Measurements from ENCODE around the gene VEGFD.

VEGFD gene

GRCh38 chrX:15384304-15384703, at the start of gene VEGFD:
VEGFD (minus strand) TSS chrX:15384413; CDS start chrX:15383946, 467 bp downstream.
- DNase-seq = no peak

- no peak for DNase-seq
These were observed 46.4 kb upstream of the VEGFD start for GRCh38 chrX:15430584-15430983.

GRCh38 chrX:15430076-15430475, 45.9 kb upstream of the VEGFD start:
- DNase-seq = no peak

- no peak for DNase-seq
These were observed 40.8 kb upstream of the VEGFD start for GRCh38 chrX:15425024-15425423.

GRCh38 chrX:15418707-15419181, 34.5 kb upstream of the VEGFD start:
- DNase-seq = no peak

- no peak for DNase-seq
These were observed 34.0 kb upstream of the VEGFD start for GRCh38 chrX:15418041-15418706.

- DNase-seq = no peak
These were observed 32.1 kb upstream of the VEGFD start for GRCh38 chrX:15416133-15416993.

GRCh38 chrX:15413101-15413500, 28.9 kb upstream of the VEGFD start:
- DNase-seq = no peak

- DNase-seq = no peak
These were observed 26.7 kb upstream of the VEGFD start for GRCh38 chrX:15410947-15411346.

GRCh38 chrX:15410430-15410829, 26.2 kb upstream of the VEGFD start:
- no peak for DNase-seq

- no peak for DNase-seq
These were observed 21.6 kb upstream of the VEGFD start for GRCh38 chrX:15405846-15406245.

- no peak for DNase-seq
These were observed 20.3 kb upstream of the VEGFD start for GRCh38 chrX:15404401-15405096.

- no peak for DNase-seq
These were observed 17.2 kb upstream of the VEGFD start for GRCh38 chrX:15401378-15401777.

GRCh38 chrX:15399962-15400391, 15.8 kb upstream of the VEGFD start:
- no peak for DNase-seq

- no peak for DNase-seq
These were observed 14.7 kb upstream of the VEGFD start for GRCh38 chrX:15398874-15399273.

- DNase-seq = no peak
These were observed 11.6 kb upstream of the VEGFD start for GRCh38 chrX:15395789-15396188.

GRCh38 chrX:15391850-15392249, 7.6 kb upstream of the VEGFD start:
- no peak for DNase-seq

GRCh38 chrX:15382813-15383212, 1.4 kb downstream of the VEGFD start:
- no peak for DNase-seq

GRCh38 chrX:15376956-15377355, 7.3 kb downstream of the VEGFD start:
- no peak for DNase-seq

- DNase-seq = no peak
These were observed 10.2 kb downstream of the VEGFD start for GRCh38 chrX:15373976-15374375.

- no peak for DNase-seq
These were observed 17.5 kb downstream of the VEGFD start for GRCh38 chrX:15366506-15367352.

GRCh38 chrX:15359701-15360100, 24.5 kb downstream of the VEGFD start:
- no peak for DNase-seq

- no peak for DNase-seq
These were observed 25.7 kb downstream of the VEGFD start for GRCh38 chrX:15358533-15358932.

Data from NCI-H446 treated with DMSO at 0.1 percent for 48 hours (cell line).